ENCODE data around the gene ACTR2. TPM values are rescaled to one million over a fixed set of nuclear protein-coding genes. Genes with fewer than 3 reads are reported as not detected.
A peak's percentile ranks its signal among the peaks of the same experiment; 100 is the strongest.
"Not testable (repeated sequence)": the region's sequence is repeated elsewhere in the genome, so short reads cannot be mapped to it uniquely, and the experiment has no call there.

Gene ACTR2
- 107 and 193 TPM in 2 replicates for total RNA-seq

- DNase-seq = peak; percentile 97
These were observed at the start of gene ACTR2 for GRCh38 chr2:65227456-65228262. Gene ACTR2 (plus strand): TSS chr2:65227831. CDS start chr2:65227910, 79 bp downstream.

GRCh38 chr2:65182570-65182969 is 45.1 kb upstream of the ACTR2 start:
- DNase-seq = no peak

GRCh38 chr2:65183406-65183805 is 44.2 kb upstream of the ACTR2 start:
- DNase-seq = not testable (repeated sequence)

- DNase-seq = no peak
These were observed 42.6 kb upstream of the ACTR2 start for GRCh38 chr2:65185012-65185411.

- DNase-seq = peak; percentile 13
These were observed 41.4 kb upstream of the ACTR2 start for GRCh38 chr2:65186093-65186868.

GRCh38 chr2:65186872-65187851 is 40.5 kb upstream of the ACTR2 start:
- DNase-seq = peak; percentile 80

- no peak for DNase-seq
These were observed 34.2 kb upstream of the ACTR2 start for GRCh38 chr2:65193446-65193845.

- DNase-seq = no peak
These were observed 28.9 kb upstream of the ACTR2 start for GRCh38 chr2:65198737-65199136.

GRCh38 chr2:65199166-65199565 is 28.5 kb upstream of the ACTR2 start:
- DNase-seq = no peak

GRCh38 chr2:65199891-65200290 is 27.7 kb upstream of the ACTR2 start:
- DNase-seq = no peak

- DNase-seq = peak; percentile 28
These were observed 23.0 kb upstream of the ACTR2 start for GRCh38 chr2:65204461-65205210.

- DNase-seq = no peak
These were observed 15.5 kb upstream of the ACTR2 start for GRCh38 chr2:65212115-65212514.

- no peak for DNase-seq
These were observed 15.0 kb upstream of the ACTR2 start for GRCh38 chr2:65212619-65213018.

- no peak for DNase-seq
These were observed 14.6 kb upstream of the ACTR2 start for GRCh38 chr2:65213035-65213434.

GRCh38 chr2:65214361-65214760 is 13.3 kb upstream of the ACTR2 start:
- no peak for DNase-seq

- DNase-seq = no peak
These were observed 12.8 kb upstream of the ACTR2 start for GRCh38 chr2:65214843-65215242.

- DNase-seq = no peak
These were observed 11.7 kb upstream of the ACTR2 start for GRCh38 chr2:65215946-65216345.

GRCh38 chr2:65220432-65221131 is 7.0 kb upstream of the ACTR2 start:
- DNase-seq = no peak

- not testable (repeated sequence) for DNase-seq
These were observed 6.4 kb upstream of the ACTR2 start for GRCh38 chr2:65221275-65221674.

- DNase-seq = peak; percentile 48
These were observed 593 bp upstream of the ACTR2 start for GRCh38 chr2:65227020-65227455.

GRCh38 chr2:65228263-65228750 is 676 bp downstream of the ACTR2 start:
- peak; percentile 55 for DNase-seq
